HG02943 (cell line): ENCODE measurements around the gene FRAT2.
"Not testable (repeated sequence)": the region's sequence is repeated elsewhere in the genome, so short reads cannot be mapped to it uniquely, and the experiment has no call there.

ENCODE experiments used
- ATAC-seq: cut with Tn5 transposase; IDR thresholded peaks from one replicate; pipeline ENCODE4 v1.9.1; 2021; ENCODE audit warnings: mild to moderate bottlenecking, low read depth, moderate library complexity; ENCODE audit not compliant: unreplicated experiment

Gene FRAT2

DNA sequence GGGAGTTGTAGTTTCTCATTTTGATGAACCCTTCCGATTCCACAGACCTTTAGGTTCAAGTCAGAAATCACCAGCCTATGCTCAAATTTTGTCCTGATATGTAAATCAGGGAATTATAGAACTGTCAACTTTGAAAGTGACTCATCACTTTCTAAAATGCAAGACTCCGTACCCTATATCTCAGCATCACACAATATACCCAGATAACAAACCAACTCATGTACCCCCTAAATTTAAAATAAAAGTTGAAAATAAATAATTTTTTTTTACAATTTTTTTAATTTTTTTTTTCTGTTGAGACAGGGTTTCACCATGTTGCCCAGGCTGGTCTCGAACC lies 41.7 kb downstream of the FRAT2 start:
- no peak for ATAC-seq

GRCh38 chr10:97292097-97292861 lies 42.2 kb downstream of the FRAT2 start, which contains the start of gene ARHGAP19:
TSS of gene ARHGAP19 (minus strand) at chr10:97292637. CDS start at chr10:97292627, 10 bp downstream.
- peak; percentile 97 for ATAC-seq

DNA sequence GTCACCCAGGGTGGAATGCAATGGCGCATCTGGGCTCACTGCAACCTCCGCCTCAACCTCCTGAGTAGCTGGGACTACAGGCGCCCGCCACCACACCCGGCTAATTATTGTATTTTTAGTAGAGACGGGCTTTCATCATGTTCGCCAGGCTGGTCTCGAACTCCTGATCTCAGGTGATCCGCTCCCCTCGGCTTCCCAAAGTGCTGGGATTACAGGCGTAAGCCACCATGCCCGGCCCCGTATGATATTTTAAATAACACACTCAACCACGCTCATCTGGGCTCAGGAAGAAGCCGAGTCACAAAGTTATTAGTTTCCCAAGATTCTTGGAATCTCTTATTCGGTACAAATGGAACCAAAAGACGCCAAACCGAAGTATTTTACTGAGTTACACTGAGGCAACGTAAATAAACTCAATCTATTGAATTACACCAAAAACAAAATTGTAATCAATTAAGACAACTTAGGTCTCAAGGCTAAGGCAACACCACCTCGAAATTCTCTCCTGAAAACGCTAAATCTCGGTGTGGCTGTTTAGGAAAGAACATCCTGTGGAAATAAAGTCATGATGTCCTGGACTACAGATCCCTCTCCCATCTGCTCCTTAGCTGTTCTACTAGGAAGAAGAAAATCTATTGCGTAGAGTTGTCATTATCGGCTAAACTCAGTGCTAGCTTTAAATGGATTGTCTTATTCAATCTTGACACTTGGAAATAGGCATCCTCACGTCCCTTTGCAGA lies 43.0 kb downstream of the FRAT2 start:
- no peak for ATAC-seq

DNA sequence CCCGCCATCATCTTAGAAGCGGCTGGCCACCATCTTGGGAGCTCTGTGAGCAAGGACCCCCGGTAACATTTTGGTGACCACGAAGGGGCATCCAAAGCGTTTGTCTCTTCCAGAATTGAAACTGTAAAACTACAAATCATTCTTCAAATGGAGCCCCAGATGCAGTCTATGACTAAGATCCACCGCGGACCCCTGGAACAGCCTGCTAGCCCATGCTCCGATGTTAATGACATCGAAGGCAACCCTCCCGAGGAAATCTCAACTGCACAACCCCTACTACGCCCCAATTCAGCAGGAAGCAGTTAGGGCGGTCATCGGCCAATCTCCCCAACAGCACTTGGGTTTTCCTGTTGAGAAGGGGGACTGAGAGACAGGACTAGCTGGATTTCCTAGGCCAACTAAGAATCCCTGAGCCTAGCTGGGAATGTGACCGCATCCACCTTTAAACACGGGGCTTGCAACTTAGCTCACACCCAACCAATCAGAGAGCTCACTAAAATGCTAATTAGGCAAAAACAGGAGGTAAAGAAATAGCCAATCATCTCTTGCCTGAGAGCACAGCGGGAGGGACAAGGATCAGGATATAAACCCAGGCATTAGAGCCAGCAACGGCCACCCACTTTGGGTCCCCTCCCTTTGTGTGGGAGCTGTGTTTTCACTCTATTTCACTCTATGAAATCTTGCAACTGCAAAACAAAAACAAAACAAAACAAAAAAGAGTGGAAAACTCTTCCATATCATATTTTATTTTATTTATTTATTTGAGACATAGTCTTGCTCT lies 43.8 kb downstream of the FRAT2 start:
- not testable (repeated sequence) for ATAC-seq

DNA sequence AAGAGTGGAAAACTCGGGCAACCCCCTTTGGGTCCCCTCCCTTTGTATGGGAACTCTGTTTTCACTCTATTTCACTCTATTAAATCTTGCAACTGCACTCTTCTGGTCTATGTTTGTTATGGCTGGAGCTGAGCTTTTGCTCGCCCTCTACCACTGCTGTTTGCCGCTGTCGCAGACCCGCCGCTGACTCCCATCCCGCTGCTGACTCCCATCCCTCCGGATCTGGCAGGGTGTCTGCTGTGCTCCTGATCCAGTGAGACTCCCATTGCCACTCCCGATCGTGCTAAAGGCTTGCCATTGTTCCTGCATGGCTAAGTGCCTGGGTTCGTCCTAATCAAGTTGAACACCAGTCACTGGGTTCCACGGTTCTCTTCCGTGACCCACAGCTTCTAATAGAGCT lies 44.5 kb downstream of the FRAT2 start:
- ATAC-seq: not testable (repeated sequence)
